ENCODE measurements around the gene PTGES. TPM values are rescaled to one million over a fixed set of nuclear protein-coding genes. Genes with fewer than 3 reads are reported as not detected.

Gene PTGES
- total RNA-seq, 1 donor from 2014 or later = not detected

- CTCF ChIA-PET = interaction anchor here (0.7 kb wide), 1 partner anchor 25 kb away, joined by 3 read pairs; no protein-coding TSS in a partner anchor
- Mint-ChIP-seq H3K27ac (no peak overlapping the region), H3K27me3 (peaks cover 31% of the 10 kb centered on the region), H3K4me3 (no peak overlapping the region), H3K4me1 (peaks cover 10% of the 10 kb centered on the region), H3K9me3 (no peaks in the 10 kb centered on the region), H3K36me3 (ENCODE audit: low read depth) (no peaks in the 10 kb centered on the region)
- intact Hi-C loops (cut with micrococcal nuclease) = no loop called here
- POLR2A ChIA-PET = interaction anchor here (0.6 kb wide), 1 partner anchor 15 kb away, joined by 4 read pairs; no protein-coding TSS in a partner anchor
- TF ChIP-seq CTCF (IDR thresholded peaks at IDR 0.05) = no peak
- ATAC-seq (ENCODE audit: low read depth) = no peak
- no peak for DNase-seq
Measured at GRCh38 chr9:129712634-129713401, 40.0 kb downstream of the PTGES start.

- ChIA-PET POLR2A (no interaction called here), CTCF (interaction anchor here (1.3 kb wide), 1 partner anchor 28 kb away, joined by 3 read pairs; no protein-coding TSS in a partner anchor)
- H3K4me3 Mint-ChIP-seq = no peak overlapping the region
- peaks cover 22% of the 10 kb centered on the region for H3K27me3 Mint-ChIP-seq
- no peak overlapping the region for H3K27ac Mint-ChIP-seq
- H3K4me1 Mint-ChIP-seq = peaks cover 10% of the 10 kb centered on the region
- H3K9me3 Mint-ChIP-seq = no peaks in the 10 kb centered on the region
- no peak for ATAC-seq (ENCODE audit: low read depth)
- no peak for TF ChIP-seq CTCF (IDR thresholded peaks at IDR 0.05)
- intact Hi-C loops (cut with micrococcal nuclease) = no loop called here
- no peaks in the 10 kb centered on the region for H3K36me3 Mint-ChIP-seq (ENCODE audit: low read depth)
- no peak for DNase-seq
Measured at GRCh38 chr9:129710169-129710453, 42.7 kb downstream of the PTGES start.

- TF ChIP-seq CTCF (IDR thresholded peaks at IDR 0.05) = no peak
- DNase-seq = no peak
- CTCF ChIA-PET = interaction anchor here (1.3 kb wide), 1 partner anchor 28 kb away, joined by 3 read pairs; no protein-coding TSS in a partner anchor
- Mint-ChIP-seq H3K36me3 (ENCODE audit: low read depth) (no peaks in the 10 kb centered on the region), H3K27me3 (peaks cover 17% of the 10 kb centered on the region), H3K4me1 (peaks cover 10% of the 10 kb centered on the region), H3K4me3 (no peak overlapping the region), H3K9me3 (no peaks in the 10 kb centered on the region), H3K27ac (no peak overlapping the region)
- POLR2A ChIA-PET = no interaction called here
- ATAC-seq (ENCODE audit: low read depth) = no peak
- intact Hi-C loops (cut with micrococcal nuclease) = no loop called here
Measured at GRCh38 chr9:129709438-129710168, 43.2 kb downstream of the PTGES start.

GRCh38 chr9:129708793-129709192 lies 44.0 kb downstream of the PTGES start:
- DNase-seq (no peak), ATAC-seq (ENCODE audit: low read depth) (no peak)
- H3K9me3 Mint-ChIP-seq = no peaks in the 10 kb centered on the region
- ChIA-PET CTCF (no interaction called here), POLR2A (no interaction called here)
- intact Hi-C loops (cut with micrococcal nuclease) = no loop called here
- no peak for TF ChIP-seq CTCF (IDR thresholded peaks at IDR 0.05)
- H3K4me3 Mint-ChIP-seq = no peak overlapping the region
- no peaks in the 10 kb centered on the region for H3K36me3 Mint-ChIP-seq (ENCODE audit: low read depth)
- H3K27me3 Mint-ChIP-seq = peaks cover 21% of the 10 kb centered on the region
- no peak overlapping the region for H3K27ac Mint-ChIP-seq
- H3K4me1 Mint-ChIP-seq = peaks cover 10% of the 10 kb centered on the region

GRCh38 chr9:129704807-129705206 lies 48.0 kb downstream of the PTGES start:
- Mint-ChIP-seq H3K4me1 (no peaks in the 10 kb centered on the region), H3K27ac (no peak overlapping the region), H3K27me3 (peaks cover 5% of the 10 kb centered on the region), H3K4me3 (no peak overlapping the region), H3K36me3 (ENCODE audit: low read depth) (no peaks in the 10 kb centered on the region), H3K9me3 (no peaks in the 10 kb centered on the region)
- DNase-seq (no peak), ATAC-seq (ENCODE audit: low read depth) (no peak)
- TF ChIP-seq CTCF (IDR thresholded peaks at IDR 0.05) = no peak
- CTCF ChIA-PET = no interaction called here
- intact Hi-C loops (cut with micrococcal nuclease) = no loop called here
- POLR2A ChIA-PET = no interaction called here
